Activated naive CD4-positive, alpha-beta T cell treated with anti-CD3 and anti-CD28 coated beads, Interleukin-2, amount 50 U/mL, for 24 hours (primary cell): ENCODE data around the gene SINHCAF.

Source experiments
- H3K27ac Mint-ChIP-seq: one replicate; pipeline ENCODE4 v1.8.0; 2021; ENCODE audit warnings: mild to moderate bottlenecking, mixed read lengths
- H3K27me3 Mint-ChIP-seq: one replicate; pipeline ENCODE4 v1.8.0; 2021; ENCODE audit warnings: mixed read lengths
- H3K36me3 Mint-ChIP-seq: one replicate; pipeline ENCODE4 v1.8.0; 2021; ENCODE audit warnings: mixed read lengths
- H3K4me1 Mint-ChIP-seq: one replicate; pipeline ENCODE4 v1.8.0; 2021; ENCODE audit warnings: mixed read lengths
- H3K4me3 Mint-ChIP-seq: one replicate; pipeline ENCODE4 v1.8.0; 2021; ENCODE audit warnings: mild to moderate bottlenecking, mixed read lengths
- H3K9me3 Mint-ChIP-seq: one replicate; pipeline ENCODE4 v1.8.0; 2021; ENCODE audit warnings: mixed read lengths

Gene SINHCAF

GRCh38 chr12:31353750-31354708 is 28.1 kb upstream of the SINHCAF start:
- H3K36me3 Mint-ChIP-seq, result no peaks in the 10 kb centered on the region
- H3K27me3 Mint-ChIP-seq, result no peaks in the 10 kb centered on the region
- no peaks in the 10 kb centered on the region for H3K4me1 Mint-ChIP-seq
- H3K27ac Mint-ChIP-seq, result no peak overlapping the region
- H3K9me3 Mint-ChIP-seq, result no peaks in the 10 kb centered on the region
- no peak overlapping the region for H3K4me3 Mint-ChIP-seq

- H3K36me3 Mint-ChIP-seq, result no peaks in the 10 kb centered on the region
- no peaks in the 10 kb centered on the region for H3K9me3 Mint-ChIP-seq
- no peaks in the 10 kb centered on the region for H3K4me1 Mint-ChIP-seq
- H3K4me3 Mint-ChIP-seq, result no peak overlapping the region
- H3K27me3 Mint-ChIP-seq, result no peaks in the 10 kb centered on the region
- H3K27ac Mint-ChIP-seq, result no peak overlapping the region
Measured at GRCh38 chr12:31346267-31346666, 20.3 kb upstream of the SINHCAF start.

DNA sequence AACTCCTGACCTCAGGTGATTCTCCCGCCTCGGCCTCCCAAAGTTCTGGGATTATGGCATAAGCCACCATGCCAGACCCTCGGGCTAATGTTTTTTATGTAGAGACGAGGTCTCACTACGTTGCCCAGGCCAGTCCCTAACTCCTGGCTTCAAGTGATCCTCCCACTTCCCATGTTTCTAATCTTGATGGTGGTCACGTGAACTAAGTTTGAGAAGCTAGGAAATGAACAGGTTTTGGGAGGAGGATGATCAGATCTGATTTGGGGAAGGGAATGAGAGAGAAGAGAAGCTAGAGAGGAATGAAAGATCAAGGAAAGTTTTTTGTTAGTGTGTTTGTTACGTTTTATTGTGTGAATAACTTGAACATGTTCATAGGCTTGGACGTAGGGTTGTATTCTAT is 17.2 kb upstream of the SINHCAF start:
- Mint-ChIP-seq H3K4me3 (no peak overlapping the region), H3K36me3 (no peaks in the 10 kb centered on the region), H3K27me3 (no peaks in the 10 kb centered on the region)

GRCh38 chr12:31342286-31342685 is 16.3 kb upstream of the SINHCAF start:
- H3K4me3 Mint-ChIP-seq, result no peak overlapping the region
- H3K27ac Mint-ChIP-seq, result no peak overlapping the region
- no peaks in the 10 kb centered on the region for H3K4me1 Mint-ChIP-seq
- no peaks in the 10 kb centered on the region for H3K36me3 Mint-ChIP-seq
- no peaks in the 10 kb centered on the region for H3K27me3 Mint-ChIP-seq
- H3K9me3 Mint-ChIP-seq, result no peaks in the 10 kb centered on the region

More for the DNA sequence above, 17.2 kb upstream of the SINHCAF start:
- Mint-ChIP-seq H3K9me3 (no peaks in the 10 kb centered on the region), H3K4me1 (no peaks in the 10 kb centered on the region), H3K27ac (no peak overlapping the region)

DNA sequence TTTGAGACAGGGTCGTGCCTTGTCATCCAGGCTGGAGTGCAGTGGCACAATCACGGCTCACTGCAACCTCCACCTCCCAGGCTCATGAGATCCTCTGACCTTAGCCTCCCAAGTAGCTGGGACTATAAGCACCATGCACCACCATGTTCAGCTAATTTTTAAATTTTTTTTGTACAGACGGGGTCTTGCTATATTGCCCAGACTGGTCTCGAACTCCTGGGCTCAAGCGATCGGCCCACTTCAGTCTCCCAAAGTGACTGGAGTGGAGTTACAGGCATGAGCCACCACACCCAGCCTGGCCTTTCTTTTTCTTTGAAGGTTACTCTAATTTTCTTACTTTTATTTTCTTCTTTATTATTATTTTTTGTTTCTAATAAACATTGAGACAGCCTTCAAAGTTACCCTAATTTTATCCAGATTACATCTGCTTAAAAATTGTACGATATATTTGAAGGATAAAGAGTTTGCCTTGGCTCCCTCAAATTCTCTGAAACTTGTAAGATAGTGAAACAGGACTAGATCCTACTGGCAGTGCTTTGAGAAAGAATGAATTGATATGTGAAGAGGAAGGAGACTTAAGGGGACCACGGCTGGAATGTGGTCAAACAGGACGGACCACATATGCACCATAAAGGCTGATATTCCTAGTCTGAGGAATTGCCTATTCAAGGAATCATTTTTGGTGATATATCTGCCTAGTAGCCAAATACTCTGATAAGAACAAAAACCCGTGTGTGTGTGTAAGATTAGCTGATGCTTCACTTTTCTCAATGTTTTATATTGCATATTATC is 14.1 kb upstream of the SINHCAF start:
- no peaks in the 10 kb centered on the region for H3K36me3 Mint-ChIP-seq
- no peak overlapping the region for H3K27ac Mint-ChIP-seq
- no peaks in the 10 kb centered on the region for H3K9me3 Mint-ChIP-seq
- H3K4me3 Mint-ChIP-seq, result no peak overlapping the region
- H3K4me1 Mint-ChIP-seq, result no peaks in the 10 kb centered on the region
- no peaks in the 10 kb centered on the region for H3K27me3 Mint-ChIP-seq

DNA sequence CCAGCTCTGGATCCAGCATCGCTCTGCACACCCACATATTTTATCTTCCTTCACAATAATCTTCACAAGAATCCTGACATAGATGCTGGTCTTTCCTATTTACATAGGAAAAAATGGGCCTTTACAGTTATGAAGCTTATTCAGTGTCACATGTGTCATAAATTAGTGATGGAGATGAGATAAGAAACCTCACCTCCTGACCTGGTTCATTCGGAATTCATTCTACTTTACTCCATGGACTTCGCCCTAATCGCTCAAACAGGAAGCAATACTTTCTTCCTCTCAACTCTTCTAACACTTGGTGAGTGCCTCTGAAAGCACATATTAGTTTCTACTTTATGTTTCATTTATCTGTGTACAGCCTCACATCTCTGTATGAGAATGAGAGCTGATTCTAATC is 12.0 kb upstream of the SINHCAF start:
- Mint-ChIP-seq H3K9me3 (no peaks in the 10 kb centered on the region), H3K27ac (no peak overlapping the region), H3K36me3 (no peaks in the 10 kb centered on the region), H3K4me3 (no peak overlapping the region), H3K27me3 (no peaks in the 10 kb centered on the region), H3K4me1 (no peaks in the 10 kb centered on the region)

DNA sequence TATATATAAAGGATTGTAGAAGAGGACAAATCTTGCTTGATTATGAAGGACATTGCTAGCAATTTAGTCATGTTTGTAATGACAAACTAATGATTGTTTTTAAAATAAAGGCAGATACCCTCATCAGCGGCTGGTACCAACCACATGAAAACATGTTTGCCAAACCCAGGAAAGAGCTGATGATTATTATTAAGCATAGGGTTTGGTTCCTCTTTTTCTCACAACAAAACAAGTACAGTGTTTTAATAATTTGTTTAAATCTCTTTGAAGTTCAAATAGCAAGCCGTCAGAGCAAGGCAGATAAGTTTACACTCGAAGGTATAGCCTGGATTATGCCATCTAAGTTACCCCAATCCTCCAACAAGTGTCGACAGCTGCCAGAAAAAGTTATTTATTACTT is 5.3 kb upstream of the SINHCAF start:
- Mint-ChIP-seq H3K4me1 (peaks cover 8% of the 10 kb centered on the region), H3K36me3 (no peaks in the 10 kb centered on the region)

GRCh38 chr12:31326736-31327659 is 1.0 kb upstream of the SINHCAF start:
- H3K9me3 Mint-ChIP-seq, result no peaks in the 10 kb centered on the region
- H3K4me1 Mint-ChIP-seq, result peaks cover 24% of the 10 kb centered on the region
- peak overlapping the region; percentile 24 for H3K27ac Mint-ChIP-seq
- H3K4me3 Mint-ChIP-seq, result peak overlapping the region; percentile 97
- no peaks in the 10 kb centered on the region for H3K27me3 Mint-ChIP-seq
- H3K36me3 Mint-ChIP-seq, result peaks cover 4% of the 10 kb centered on the region

More for the DNA sequence above, 5.3 kb upstream of the SINHCAF start:
- no peaks in the 10 kb centered on the region for H3K27me3 Mint-ChIP-seq
- no peaks in the 10 kb centered on the region for H3K9me3 Mint-ChIP-seq
- H3K27ac Mint-ChIP-seq, result no peak overlapping the region
- no peak overlapping the region for H3K4me3 Mint-ChIP-seq

GRCh38 chr12:31325524-31325875 is 450 bp downstream of the SINHCAF start:
- Mint-ChIP-seq H3K4me3 (peak overlapping the region; percentile 97), H3K4me1 (peaks cover 39% of the 10 kb centered on the region), H3K36me3 (peaks cover 6% of the 10 kb centered on the region), H3K27me3 (no peaks in the 10 kb centered on the region), H3K27ac (peak overlapping the region; percentile 99), H3K9me3 (no peaks in the 10 kb centered on the region)

GRCh38 chr12:31324845-31325523 is 966 bp downstream of the SINHCAF start:
- Mint-ChIP-seq H3K9me3 (no peaks in the 10 kb centered on the region), H3K27ac (peak overlapping the region; percentile 99), H3K4me1 (peaks cover 44% of the 10 kb centered on the region), H3K36me3 (peaks cover 6% of the 10 kb centered on the region), H3K4me3 (peak overlapping the region; percentile 97), H3K27me3 (no peaks in the 10 kb centered on the region)

DNA sequence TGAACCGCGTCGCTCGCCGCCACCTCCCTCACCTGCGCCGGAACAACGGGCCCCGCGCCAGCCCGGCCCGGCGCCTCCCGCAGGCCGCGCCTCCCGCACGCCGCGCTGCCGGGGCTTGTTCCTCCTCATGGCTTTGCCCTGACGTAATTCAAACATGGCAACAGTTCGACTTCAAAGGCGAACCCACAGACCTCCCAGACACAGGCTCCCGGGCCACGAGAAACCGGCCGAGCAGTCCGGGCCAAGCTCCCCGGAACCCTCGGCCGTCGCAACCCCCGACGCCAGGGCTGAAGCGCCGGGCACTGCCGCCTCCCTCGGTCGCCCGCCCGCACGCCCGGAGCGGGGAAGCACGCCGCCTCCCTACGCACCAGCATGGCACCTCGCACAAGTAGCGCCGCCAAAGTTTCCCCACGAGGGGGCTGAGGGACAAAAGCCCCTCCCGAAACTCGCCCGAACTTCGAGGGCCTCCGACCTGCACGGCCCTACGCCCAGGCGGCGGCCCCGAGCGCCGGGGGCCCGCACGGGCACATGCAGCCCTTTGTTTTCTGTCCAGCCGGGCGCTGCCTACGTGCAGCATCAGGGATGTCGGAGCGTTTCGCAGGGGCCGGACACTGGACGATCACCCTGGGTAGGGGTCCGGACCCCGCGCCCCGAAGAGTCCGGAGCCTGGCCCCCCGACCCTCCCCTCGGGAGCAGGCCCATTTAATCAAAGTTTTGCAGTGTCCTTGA is 1.7 kb downstream of the SINHCAF start:
- peak overlapping the region; percentile 99 for H3K27ac Mint-ChIP-seq
- no peaks in the 10 kb centered on the region for H3K9me3 Mint-ChIP-seq
- H3K27me3 Mint-ChIP-seq, result no peaks in the 10 kb centered on the region
- H3K4me3 Mint-ChIP-seq, result peak overlapping the region; percentile 97
- peaks cover 10% of the 10 kb centered on the region for H3K36me3 Mint-ChIP-seq
- peaks cover 51% of the 10 kb centered on the region for H3K4me1 Mint-ChIP-seq

GRCh38 chr12:31323391-31324115 is 2.4 kb downstream of the SINHCAF start:
- H3K4me1 Mint-ChIP-seq, result peaks cover 58% of the 10 kb centered on the region
- no peaks in the 10 kb centered on the region for H3K9me3 Mint-ChIP-seq
- peaks cover 11% of the 10 kb centered on the region for H3K36me3 Mint-ChIP-seq
- peak overlapping the region; percentile 97 for H3K4me3 Mint-ChIP-seq
- H3K27me3 Mint-ChIP-seq, result no peaks in the 10 kb centered on the region
- peak overlapping the region; percentile 99 for H3K27ac Mint-ChIP-seq

DNA sequence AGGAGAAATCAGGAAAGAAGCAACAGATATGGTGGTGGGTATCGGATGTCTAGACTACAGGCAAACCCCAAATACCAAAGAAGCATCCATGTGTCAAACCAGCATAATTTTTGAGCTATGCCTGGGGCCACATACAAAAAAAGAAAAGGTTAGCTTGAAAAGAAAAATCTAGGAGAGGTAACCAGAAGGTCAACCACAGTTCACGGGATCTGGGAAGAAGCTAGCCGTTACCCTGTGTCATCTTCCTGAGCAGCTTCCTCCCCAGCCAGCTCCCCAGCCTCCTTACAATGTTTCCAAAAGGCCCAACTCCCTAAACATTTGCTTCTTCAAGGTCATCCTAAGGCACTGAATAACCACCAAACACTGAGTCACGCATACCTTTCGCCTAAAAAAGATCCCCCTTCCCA is 3.1 kb downstream of the SINHCAF start:
- H3K36me3 Mint-ChIP-seq, result peaks cover 11% of the 10 kb centered on the region
- peaks cover 66% of the 10 kb centered on the region for H3K4me1 Mint-ChIP-seq
- peak overlapping the region; percentile 99 for H3K27ac Mint-ChIP-seq
- peak overlapping the region; percentile 97 for H3K4me3 Mint-ChIP-seq
- H3K27me3 Mint-ChIP-seq, result no peaks in the 10 kb centered on the region
- no peaks in the 10 kb centered on the region for H3K9me3 Mint-ChIP-seq

DNA sequence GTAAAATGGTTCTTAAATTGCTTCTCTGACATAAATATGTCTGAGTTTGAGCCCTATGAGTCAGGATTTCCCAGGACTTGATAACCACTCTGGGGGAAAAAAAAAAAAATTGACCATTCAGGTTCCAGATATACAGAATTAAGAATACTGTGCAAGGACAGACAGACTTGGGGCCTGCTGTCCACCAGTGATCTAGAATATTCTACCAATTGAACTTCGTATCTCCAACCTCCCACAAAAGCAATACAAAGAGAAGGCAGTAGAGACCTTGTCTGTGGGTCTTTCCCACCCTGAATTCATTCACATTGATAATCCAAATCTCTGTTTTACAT is 4.1 kb downstream of the SINHCAF start:
- H3K27me3 Mint-ChIP-seq, result no peaks in the 10 kb centered on the region

More for the DNA sequence above, 4.1 kb downstream of the SINHCAF start:
- H3K4me1 Mint-ChIP-seq, result peaks cover 72% of the 10 kb centered on the region
- peak overlapping the region; percentile 98 for H3K27ac Mint-ChIP-seq
- peak overlapping the region; percentile 97 for H3K4me3 Mint-ChIP-seq
- no peaks in the 10 kb centered on the region for H3K9me3 Mint-ChIP-seq
- H3K36me3 Mint-ChIP-seq, result peaks cover 11% of the 10 kb centered on the region
